ENCODE data around the gene RAB30.
"Not testable (repeated sequence)": the region's sequence is repeated elsewhere in the genome, so short reads cannot be mapped to it uniquely, and the experiment has no call there.

Gene RAB30

GRCh38 chr11:82969811-82970210 lies 101.9 kb downstream of the RAB30 start:
- TF ChIP-seq ZFX (IDR thresholded peaks at IDR 0.05), result no peak
- TF ChIP-seq CTCF (conservative IDR thresholded peaks at IDR 0.05), result no peak
- no peak overlapping the region for H3K27ac ChIP-seq

- H3K27ac ChIP-seq, result no peak overlapping the region
- TF ChIP-seq CTCF (conservative IDR thresholded peaks at IDR 0.05) (no peak), ZFX (IDR thresholded peaks at IDR 0.05) (no peak)
Measured at GRCh38 chr11:82967381-82967780, 104.3 kb downstream of the RAB30 start.

GRCh38 chr11:82962021-82962420 lies 109.7 kb downstream of the RAB30 start:
- not testable (repeated sequence) for H3K27ac ChIP-seq

GRCh38 chr11:82960779-82961143 lies 110.9 kb downstream of the RAB30 start:
- no peak overlapping the region for H3K27ac ChIP-seq
- TF ChIP-seq CTCF (conservative IDR thresholded peaks at IDR 0.05) (no peak), ZFX (IDR thresholded peaks at IDR 0.05) (no peak)

- TF ChIP-seq ZFX (IDR thresholded peaks at IDR 0.05), result no peak
- no peak for TF ChIP-seq CTCF (conservative IDR thresholded peaks at IDR 0.05)
- no peak overlapping the region for H3K27ac ChIP-seq
Measured at GRCh38 chr11:82959987-82960778, 111.5 kb downstream of the RAB30 start.

GRCh38 chr11:82955736-82956453 lies 115.8 kb downstream of the RAB30 start:
- H3K27ac ChIP-seq, result not testable (repeated sequence)

GRCh38 chr11:82950502-82950901 lies 121.2 kb downstream of the RAB30 start:
- H3K27ac ChIP-seq, result not testable (repeated sequence)

- no peak for TF ChIP-seq ZFX (IDR thresholded peaks at IDR 0.05)
- no peak for TF ChIP-seq CTCF (conservative IDR thresholded peaks at IDR 0.05)
- H3K27ac ChIP-seq, result no peak overlapping the region
Measured at GRCh38 chr11:82949352-82949751, 122.3 kb downstream of the RAB30 start.

- TF ChIP-seq ZFX (IDR thresholded peaks at IDR 0.05), result no peak
- TF ChIP-seq CTCF (conservative IDR thresholded peaks at IDR 0.05), result no peak
- H3K27ac ChIP-seq, result no peak overlapping the region
Measured at GRCh38 chr11:82945682-82946081, 126.0 kb downstream of the RAB30 start.

- not testable (repeated sequence) for H3K27ac ChIP-seq
Measured at GRCh38 chr11:82945041-82945440, 126.7 kb downstream of the RAB30 start.

Data from C4-2B (cell line).